Heart left ventricle (tissue), 16 donors: ENCODE results near the gene TGM1. TPM values are rescaled to one million over a fixed set of nuclear protein-coding genes. Genes with fewer than 3 reads are reported as not detected.

Experiments used
- ATAC-seq, 4 donors: fragments of 200-7000 bp; cut with Tn5 transposase; one replicate each; pipeline ENCODE4 v1.9.1; 2020 to 2022; ENCODE audit warnings: moderate library complexity in 4 of 4, mild to moderate bottlenecking in 3 of 4, moderate number of reproducible peaks in 1 of 4
- DNase-seq, 5 donors: peaks; one replicate each; pipeline ENCODE4 v3.0.0-alpha.2; 2020
- H3K27ac ChIP-seq, 12 donors: fragments of 200-600 bp; sonication (generic) in 4 of 12; one replicate each; pipeline versions ENCODE4 v1.5.0 to v1.8.0; 2016 to 2022; ENCODE audit warnings: mild to moderate bottlenecking in 2 of 12
- H3K27me3 ChIP-seq, 9 donors: fragments of 200-600 bp; sonication (generic) in 2 of 9; one replicate each; pipeline versions ENCODE4 v1.5.1 to v1.8.0; 2016 to 2022; ENCODE audit warnings: mild to moderate bottlenecking in 3 of 9
- H3K36me3 ChIP-seq, 9 donors: fragments of 200-600 bp; sonication (generic) in 2 of 9; one replicate each; pipeline versions ENCODE4 v1.5.0 to v1.8.0; 2018 to 2022; ENCODE audit warnings: mild to moderate bottlenecking in 2 of 9
- H3K4me1 ChIP-seq, 12 donors: fragments of 200-600 bp; sonication (generic) in 4 of 12; one replicate each; pipeline versions ENCODE4 v1.5.0 to v1.8.0; 2016 to 2022; ENCODE audit warnings: mild to moderate bottlenecking in 3 of 12
- H3K4me3 ChIP-seq, 12 donors: fragments of 200-600 bp; sonication (generic) in 4 of 12; one replicate each; pipeline versions ENCODE4 v1.5.0 to v1.8.0; 2017 to 2022; ENCODE audit warnings: mild to moderate bottlenecking in 9 of 12, moderate library complexity in 4 of 12
- H3K9me3 ChIP-seq, 12 donors: fragments of 200-600 bp; sonication (generic) in 4 of 12; one replicate each; pipeline versions ENCODE4 v1.5.0 to v1.8.0; 2016 to 2022; ENCODE audit warnings: mild to moderate bottlenecking in 1 of 12
- CTCF ChIP-seq, 12 donors: fragments of 200-600 bp; sonication (generic) in 4 of 12; IDR thresholded peaks; one replicate each; pipeline versions ENCODE4 v1.5.0 to v1.8.0; 2018 to 2022; ENCODE audit warnings: antibody characterized with exemption in 12 of 12, mild to moderate bottlenecking in 5 of 12
- POLR2A ChIP-seq, 2 donors: fragments of 450-650 bp; IDR thresholded peaks; one replicate each; pipeline ENCODE4 v1.6.1; 2017; ENCODE audit warnings: antibody characterized with exemption in 2 of 2, mild to moderate bottlenecking in 2 of 2, moderate library complexity in 2 of 2
- WGBS, 4 donors: extraction: QIAGEN DNeasy Blood & Tissue Kit in 2 of 4; methylation state at CpG; one replicate each; pipeline versions ENCODE4 v1.1.5 to v1.1.7; 2013 to 2018; 5-methylcytosine and 5-hydroxymethylcytosine counted together
- intact Hi-C, 10 donors: fragments of 100-400 bp; cut with DNase I; formaldehyde crosslinking; loops; one replicate each; pipeline versions ENCODE4 v1.11.1 to v1.14.2; 2022
- polyA plus RNA-seq, 2 donors: library from polyadenylated mRNA; stranded (reverse); fragments of 200-250 nt; gene quantifications; one replicate each; pipeline ENCODE4 v1.2.3, GENCODE V29; 2013
- total RNA-seq, 9 donors: library from RNA; depleted of rRNA in 2 of 9; stranded (reverse); fragments of >200 nt in 2 of 9; fragmentation: NEBNext Ultra II Directional in 3 of 9; extraction: Animal tissue kit (Norgen Biotek cat#: 25700) in 3 of 9; gene quantifications; one replicate each; pipeline versions ENCODE4 v1.1.0 to v1.2.4, GENCODE V29; 2016 to 2023
- donor health status: ischemic (EF 13 %, LVEDD 7.1; RV severe dilation, severe dysfunction).
- donor health status: healthy with polysubstance abuse.
- donor health status: DM: no; HTN: yes; CAD: no.
- donor health status: DM: no; HTN: no; CAD: no.
- donor health status: ischemic (EF 25% LVEDD 6.9; RV normal size, moderate dysfunction).
- donor health status: ischemic (EF 25% LVEDD 5.7; RV mildly dilated, moderate dysfunction).
- donor health status: healthy.
- donor health status: DM: yes; HTN: yes; CAD: no.
- donor health status: ischemic (EF 35%, LVEDD 5.7; RV mildly dilated, moderate dysfunction).
- donor health status: nonischemic (EF 11% LVEDD 7.7; RV severe dilation, severe dysfunction).
- donor health status: DM: yes; HTN: yes; CAD: no.
- donor health status: PGD.
- donor health status: ischemic (EF 29% LVEDD 5.4; RV normal size, mild dysfunction).
- donor health status: nonischemic (EF 23%, LVEDD 6.1; RV moderate dilation, normal function).

TGM1 gene
- total and polyA plus RNA-seq, 11 donors, result 0.52 to 38.9 (median 0.98) TPM; not detected in 3

DNA sequence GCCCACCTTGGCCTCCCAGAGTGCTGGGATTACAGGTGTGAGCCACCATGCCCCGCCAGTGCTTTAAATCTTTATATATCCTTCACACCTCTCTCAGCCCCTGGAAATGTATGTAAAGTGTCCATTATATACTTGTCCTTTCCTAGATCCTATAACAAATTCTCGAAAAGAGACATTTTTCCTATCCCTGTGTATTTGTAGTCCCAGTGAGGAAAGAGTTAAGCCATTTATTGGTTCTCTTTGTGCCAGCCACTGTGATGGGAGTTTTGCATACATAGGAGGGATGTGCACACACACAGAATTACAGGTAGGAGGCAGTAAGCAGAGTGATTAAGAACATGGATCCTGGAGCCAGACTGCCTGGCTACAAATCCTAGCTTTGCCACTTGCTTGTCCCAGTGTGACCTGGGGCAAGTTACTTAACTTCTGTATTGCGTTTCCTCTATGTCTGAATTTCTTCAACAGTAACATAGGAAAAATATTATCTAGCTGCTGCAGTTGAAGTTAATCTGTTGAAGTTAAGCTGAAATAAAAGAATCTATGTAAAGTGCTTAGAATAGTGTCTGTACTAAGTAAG, 10.5 kb upstream of the TGM1 start:
- peaks cover 0 to 14% (median 6%) of the 10 kb centered on the region in 9 donors for H3K36me3 ChIP-seq
- H3K27me3 ChIP-seq, result no peaks in the 10 kb centered on the region
- peaks cover 0 to 70% (median 12%) of the 10 kb centered on the region in 12 donors for H3K4me1 ChIP-seq
- H3K4me3 ChIP-seq, result no peak overlapping the region
- 47 to 86% (median 66%) methylated on average over 3 of the region's 3 CpGs for WGBS, 4 donors
- DNase-seq (no peak), ATAC-seq (no peak)
- intact Hi-C loops, result no loop called here
- peak overlapping the region in 4 of 12 donors; percentile 8 to 97 (median 30) for H3K27ac ChIP-seq
- TF ChIP-seq CTCF (IDR thresholded peaks at IDR 0.05) (no peak), POLR2A (IDR thresholded peaks at IDR 0.05) (no peak)
- no peaks in the 10 kb centered on the region for H3K9me3 ChIP-seq

- DNase-seq (no peak), ATAC-seq (no peak)
- TF ChIP-seq CTCF (IDR thresholded peaks at IDR 0.05), result no peak
- no peak for TF ChIP-seq POLR2A (IDR thresholded peaks at IDR 0.05)
- Histone ChIP-seq H3K27ac (peak overlapping the region in 1 of 12 donors; percentile 97), H3K4me1 (peaks cover 0 to 59% (median 12%) of the 10 kb centered on the region in 12 donors), H3K36me3 (peaks cover 0 to 24% (median 12%) of the 10 kb centered on the region in 9 donors), H3K27me3 (no peaks in the 10 kb centered on the region), H3K9me3 (no peaks in the 10 kb centered on the region), H3K4me3 (no peak overlapping the region)
- 80 to 87% (median 85%) methylated on average over 2 of the region's 2 CpGs for WGBS, 4 donors
- intact Hi-C loops, result no loop called here
Measured at GRCh38 chr14:24272467-24272866, 9.5 kb upstream of the TGM1 start.

GRCh38 chr14:24271834-24272263, 8.9 kb upstream of the TGM1 start:
- Histone ChIP-seq H3K4me1 (peaks cover 0 to 53% (median 12%) of the 10 kb centered on the region in 12 donors), H3K4me3 (peak overlapping the region; percentile 67 to 98 (median 86)), H3K27ac (peak overlapping the region in 11 of 12 donors; percentile 89 to 99 (median 98)), H3K36me3 (peaks cover 0 to 31% (median 18%) of the 10 kb centered on the region in 9 donors), H3K9me3 (no peaks in the 10 kb centered on the region), H3K27me3 (no peaks in the 10 kb centered on the region)
- 24 to 30% (median 29%) methylated on average over 3 of the region's 3 CpGs for WGBS, 4 donors
- TF ChIP-seq POLR2A (IDR thresholded peaks at IDR 0.05) (no peak), CTCF (IDR thresholded peaks at IDR 0.05) (no peak)
- DNase-seq (no peak), ATAC-seq (no peak)
- intact Hi-C loops, result loop anchor here in 2 of 10 donors (1.0 to 2.0 kb wide), 3 partner anchors 27 to 30 kb away; partner anchors contain the start of genes DHRS1 (in 1 of the 2), NOP9 (in 1 of the 2) and TINF2 (in 1 of the 2)

DNA sequence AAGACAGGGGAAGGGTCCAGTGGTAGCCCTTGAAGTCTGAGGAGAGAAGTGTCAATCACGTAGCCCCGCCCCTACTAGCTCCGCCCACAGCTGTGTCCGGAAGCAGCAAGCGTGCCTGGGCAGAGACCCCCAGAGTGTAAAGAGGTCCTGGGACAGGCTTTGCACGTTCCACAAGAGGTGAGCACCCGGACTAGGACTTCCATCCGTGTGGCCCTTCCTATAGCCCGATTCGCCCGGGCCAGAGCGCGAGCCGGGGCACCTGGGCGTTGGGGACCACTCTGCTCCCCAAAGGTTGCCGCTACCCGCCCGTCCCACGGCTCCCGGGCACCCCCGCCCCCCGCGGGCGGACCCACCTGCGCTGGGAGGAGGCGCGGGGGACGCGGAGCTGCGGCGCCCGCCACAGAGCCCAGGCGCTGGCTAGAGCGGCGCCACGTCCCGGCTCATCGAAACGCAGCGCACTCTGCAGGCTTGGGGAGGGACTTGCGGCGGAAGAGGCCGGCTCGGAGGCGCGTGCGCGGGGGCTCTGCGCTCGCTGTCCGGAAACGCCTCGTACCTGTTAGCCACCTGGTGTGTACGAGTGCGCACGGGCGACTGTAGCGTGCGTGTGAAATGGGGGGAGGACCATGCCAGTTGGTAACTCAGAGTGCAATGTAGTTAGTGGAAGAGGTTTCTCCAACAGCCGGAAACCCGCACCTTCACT, 8.3 kb upstream of the TGM1 start, which contains the start of gene RABGGTA:
Gene RABGGTA, minus strand, starts transcription at position 464 of the 700 bp plus-strand sequence. CDS start 482 bp downstream, outside the sequence.
- DNase-seq (peak; percentile 89 to 94 (median 90)), ATAC-seq (peak; percentile 91 to 96 (median 95))
- 1% methylated on average over 9 to 61 of the region's 61 CpGs for WGBS, 4 donors
- no peaks in the 10 kb centered on the region for H3K9me3 ChIP-seq
- peaks cover 0 to 47% (median 12%) of the 10 kb centered on the region in 12 donors for H3K4me1 ChIP-seq
- H3K36me3 ChIP-seq, result peaks cover 0 to 36% (median 24%) of the 10 kb centered on the region in 9 donors
- H3K27ac ChIP-seq, result peak within 1 kb of the TSS; percentile 88 to 99 (median 98)
- TF ChIP-seq CTCF (IDR thresholded peaks at IDR 0.05) (peak; percentile 60 to 95 (median 78)), POLR2A (IDR thresholded peaks at IDR 0.05) (peak in 1 of 2 donors; percentile 71)
- intact Hi-C loops, result loop anchor here in 2 of 10 donors (1.0 to 2.0 kb wide), 3 partner anchors 26 to 29 kb away; partner anchors contain the start of genes DHRS1 (in 1 of the 2), NOP9 (in 1 of the 2) and TINF2 (in 1 of the 2)
- H3K4me3 ChIP-seq, result peak within 1 kb of the TSS; percentile 67 to 98 (median 86)
- H3K27me3 ChIP-seq, result no peaks in the 10 kb centered on the region
